Esophagus squamous epithelium (tissue), 5 donors: ENCODE measurements around the gene PEAK1. TPM values are rescaled to one million over a fixed set of nuclear protein-coding genes. Genes with fewer than 3 reads are reported as not detected.

Source experiments
- DNase-seq: peaks from one replicate; lab custom pipeline; 2025; lab: John Stamatoyannopoulos, UW
- H3K27ac ChIP-seq, 4 donors: fragments of 200-600 bp; sonication (generic); one replicate each; pipeline ENCODE4 v1.5.1; 2016 to 2019; ENCODE audit warnings: mild to moderate bottlenecking in 1 of 4
- H3K27me3 ChIP-seq, 4 donors: fragments of 200-600 bp; sonication (generic); 1 replicate in 3 of 4; 2 replicates in 1 of 4; pipeline versions ENCODE4 v1.5.1 to v1.6.0; 2017 to 2021; ENCODE audit warnings: antibody characterized with exemption in 1 of 4
- H3K36me3 ChIP-seq, 3 donors: fragments of 200-600 bp; sonication (generic); one replicate each; pipeline ENCODE4 v1.5.1; 2016 to 2019
- H3K4me1 ChIP-seq, 3 donors: fragments of 200-600 bp; sonication (generic); one replicate each; pipeline ENCODE4 v1.5.1; 2017 to 2019
- H3K4me3 ChIP-seq, 4 donors: fragments of 200-600 bp; sonication (generic); 1 replicate in 3 of 4; 2 replicates in 1 of 4; pipeline ENCODE4 v1.5.1; 2016 to 2019; ENCODE audit warnings: mild to moderate bottlenecking in 2 of 4, moderate library complexity in 1 of 4
- H3K9me3 ChIP-seq, 3 donors: fragments of 200-600 bp; sonication (generic); one replicate each; pipeline ENCODE4 v1.5.1; 2016 to 2019
- CTCF ChIP-seq, 6 experiments: fragments of 450-650 bp in 4 of 6; fragments of 200-600 bp in 2 of 6; sonication (generic) in 2 of 6; IDR thresholded peaks; one replicate each; pipeline ENCODE4 v1.5.1; 2016 to 2019; ENCODE audit warnings: antibody characterized with exemption in 6 of 6, mild to moderate bottlenecking in 4 of 6, moderate library complexity in 4 of 6
- POLR2A ChIP-seq, 4 donors: fragments of 450-650 bp; IDR thresholded peaks; one replicate each; pipeline ENCODE4 v1.6.1; 2017; ENCODE audit warnings: antibody characterized with exemption in 4 of 4, mild to moderate bottlenecking in 4 of 4, moderate library complexity in 3 of 4
- WGBS, 2 donors: methylation state at CpG; one replicate each; pipeline ENCODE4 v1.1.5; 2018; 5-methylcytosine and 5-hydroxymethylcytosine counted together
- intact Hi-C: fragments of 100-400 bp; cut with DNase I; formaldehyde crosslinking; loops from one replicate; pipeline ENCODE4 v1.15.0; 2022
- total RNA-seq, 4 donors: library from RNA; depleted of rRNA; stranded (reverse); fragments of >200 nt; gene quantifications; one replicate each; pipeline ENCODE4 v1.1.0, GENCODE V29; 2016
- donor health status: DM: yes; HTN: yes; CAD: no.

Gene PEAK1
- total RNA-seq, 4 donors from 2014 or later, result 8.6 to 47.3 (median 14.0) TPM

GRCh38 chr15:77093436-77093835, 326.5 kb downstream of the PEAK1 start:
- H3K27ac ChIP-seq, result no peak overlapping the region
- 92 to 100% methylated on average over 1 of the region's 1 CpG for WGBS, 2 donors

DNA sequence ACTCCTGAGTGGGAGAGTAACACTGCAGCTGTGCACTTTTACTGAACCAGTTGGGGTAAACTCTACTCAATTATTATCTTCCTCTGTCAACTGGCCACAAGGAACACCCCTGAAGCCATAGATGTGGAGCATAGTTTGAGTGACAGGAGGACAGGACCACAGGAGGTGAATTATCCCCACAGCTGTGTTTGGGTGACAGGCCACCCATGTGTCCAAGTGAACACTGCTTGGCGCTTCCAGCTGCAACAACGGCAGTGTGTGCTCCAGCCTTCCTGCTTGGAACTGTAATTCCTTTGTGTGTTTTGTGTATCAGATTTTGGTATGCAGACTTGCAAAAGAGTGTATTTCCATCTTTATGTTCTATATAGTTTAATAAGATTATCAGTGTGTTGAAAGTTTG, 328.8 kb downstream of the PEAK1 start:
- H3K9me3 ChIP-seq, result no peaks in the 10 kb centered on the region
- DNase-seq, result no peak
- H3K4me3 ChIP-seq, result no peak overlapping the region
- no peaks in the 10 kb centered on the region for H3K36me3 ChIP-seq
- intact Hi-C loops, result no loop called here
- 76 to 93% methylated on average over 2 of the region's 2 CpGs for WGBS, 2 donors
- H3K4me1 ChIP-seq, result no peaks in the 10 kb centered on the region
- no peak overlapping the region for H3K27ac ChIP-seq
- no peak for TF ChIP-seq CTCF (IDR thresholded peaks at IDR 0.05)
- TF ChIP-seq POLR2A (IDR thresholded peaks at IDR 0.05), result no peak
- H3K27me3 ChIP-seq, result no peaks in the 10 kb centered on the region

More at GRCh38 chr15:77093436-77093835, 326.5 kb downstream of the PEAK1 start:
- Histone ChIP-seq H3K4me1 (no peaks in the 10 kb centered on the region), H3K36me3 (no peaks in the 10 kb centered on the region), H3K4me3 (no peak overlapping the region), H3K9me3 (no peaks in the 10 kb centered on the region), H3K27me3 (no peaks in the 10 kb centered on the region)
- no peak for TF ChIP-seq CTCF (IDR thresholded peaks at IDR 0.05)
- TF ChIP-seq POLR2A (IDR thresholded peaks at IDR 0.05), result no peak
- intact Hi-C loops, result no loop called here
- no peak for DNase-seq

DNA sequence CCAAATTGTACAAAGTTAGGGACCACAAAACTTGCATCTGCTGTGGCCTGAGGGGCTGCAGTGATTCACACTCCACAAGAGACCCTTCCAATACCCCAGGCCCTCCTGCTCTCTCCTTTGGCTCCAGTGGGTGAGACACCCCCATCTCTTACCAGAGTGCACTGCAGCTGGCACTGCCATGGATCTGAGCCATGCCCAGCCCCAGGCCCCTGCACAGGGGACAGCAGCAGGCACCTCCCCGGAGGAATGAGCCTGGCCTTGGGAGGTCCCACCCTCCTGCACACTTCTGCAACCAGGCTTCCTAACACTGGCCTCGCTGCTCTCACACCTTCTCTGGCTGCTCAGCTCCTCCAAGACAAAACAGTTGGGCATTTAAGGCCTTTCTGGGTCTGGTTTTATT, 332.7 kb downstream of the PEAK1 start:
- intact Hi-C loops, result no loop called here
- Histone ChIP-seq H3K27ac (no peak overlapping the region), H3K9me3 (no peaks in the 10 kb centered on the region), H3K36me3 (no peaks in the 10 kb centered on the region), H3K4me1 (peaks cover 0 to 12% (median 6%) of the 10 kb centered on the region in 3 donors), H3K4me3 (no peak overlapping the region), H3K27me3 (no peaks in the 10 kb centered on the region)
- no peak for DNase-seq
- no peak for TF ChIP-seq CTCF (IDR thresholded peaks at IDR 0.05)
- TF ChIP-seq POLR2A (IDR thresholded peaks at IDR 0.05), result no peak
- WGBS, 2 donors, result 77 to 88% methylated on average over 2 of the region's 2 CpGs

GRCh38 chr15:77085297-77085696, 334.6 kb downstream of the PEAK1 start:
- Histone ChIP-seq H3K4me1 (peaks cover 0 to 12% (median 6%) of the 10 kb centered on the region in 3 donors), H3K36me3 (no peaks in the 10 kb centered on the region), H3K9me3 (no peaks in the 10 kb centered on the region), H3K4me3 (no peak overlapping the region), H3K27ac (no peak overlapping the region), H3K27me3 (no peaks in the 10 kb centered on the region)
- TF ChIP-seq CTCF (IDR thresholded peaks at IDR 0.05) (no peak), POLR2A (IDR thresholded peaks at IDR 0.05) (no peak)
- DNase-seq, result no peak
- intact Hi-C loops, result no loop called here
- 13 to 29% methylated on average over 2 of the region's 2 CpGs for WGBS, 2 donors

DNA sequence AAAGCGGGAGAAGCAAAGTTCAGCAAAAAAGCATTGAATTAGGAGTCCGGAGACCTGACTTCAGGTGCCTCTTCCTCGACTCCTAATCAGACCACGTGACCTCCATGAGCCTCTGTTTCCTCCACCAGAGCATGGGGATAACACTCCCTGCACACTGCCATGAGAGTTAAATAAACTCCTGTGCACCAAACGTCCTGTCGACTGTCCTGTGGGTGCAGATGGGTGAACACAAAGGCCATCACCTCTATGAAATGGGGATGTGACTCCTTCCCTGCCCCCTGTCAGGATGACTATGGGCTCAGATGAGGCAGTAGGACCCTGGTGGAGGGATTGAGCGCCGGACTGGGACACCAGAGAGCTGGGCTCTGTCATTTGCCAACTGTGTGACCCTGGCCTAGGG, 335.5 kb downstream of the PEAK1 start:
- Histone ChIP-seq H3K9me3 (no peaks in the 10 kb centered on the region), H3K4me3 (no peak overlapping the region), H3K27me3 (no peaks in the 10 kb centered on the region), H3K36me3 (no peaks in the 10 kb centered on the region), H3K27ac (no peak overlapping the region), H3K4me1 (peaks cover 0 to 12% (median 6%) of the 10 kb centered on the region in 3 donors)
- TF ChIP-seq POLR2A (IDR thresholded peaks at IDR 0.05) (no peak), CTCF (IDR thresholded peaks at IDR 0.05) (no peak)
- 91 to 93% methylated on average over 8 of the region's 8 CpGs for WGBS, 2 donors
- intact Hi-C loops, result no loop called here
- DNase-seq, result no peak
